GM21786 (cell line): ENCODE data around the gene PNRC1.
"Not testable (repeated sequence)": the region's sequence is repeated elsewhere in the genome, so short reads cannot be mapped to it uniquely, and the experiment has no call there.

Source experiments
- ATAC-seq: cut with Tn5 transposase; IDR thresholded peaks from one replicate; pipeline ENCODE4 v1.9.1; 2021; ENCODE audit not compliant: unreplicated experiment

PNRC1 gene

DNA sequence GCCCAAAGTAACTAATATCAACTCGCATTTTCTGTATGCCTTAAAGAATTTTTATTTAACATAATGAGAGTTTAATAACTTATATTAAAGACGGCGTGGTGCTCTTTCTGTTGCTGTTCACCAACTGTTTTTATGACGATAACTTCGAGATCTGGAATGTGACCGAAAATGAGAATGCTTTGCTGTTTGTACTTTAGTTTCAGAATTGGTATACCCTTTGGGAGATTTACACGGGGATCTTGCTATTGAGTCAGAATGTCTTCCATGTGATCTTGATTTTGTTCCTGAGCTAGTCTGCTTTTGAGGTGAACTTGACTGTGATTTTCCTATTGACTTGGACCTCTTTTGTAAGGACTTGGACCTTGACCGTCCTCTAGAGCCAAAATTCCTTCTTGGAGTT, 17.9 kb downstream of the PNRC1 start:
- ATAC-seq: no peak

DNA sequence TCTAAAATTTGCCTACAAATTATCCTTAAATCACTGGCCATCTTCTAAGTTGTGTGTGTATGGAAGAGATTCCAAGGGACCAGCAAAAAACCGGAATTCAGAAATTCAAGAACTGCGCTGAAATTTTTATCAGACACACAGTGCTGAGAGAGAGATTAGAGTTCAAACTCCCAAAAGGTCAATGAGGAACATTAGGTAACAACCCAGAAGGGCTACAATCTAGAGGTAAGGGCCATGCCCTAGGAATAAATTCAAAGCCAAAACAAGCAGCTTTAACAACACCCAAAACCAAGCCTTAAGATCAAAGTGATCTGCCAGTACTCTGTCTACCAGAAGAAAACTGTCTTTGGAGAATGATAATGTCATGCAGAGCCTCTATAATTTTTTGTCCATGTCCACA, 19.6 kb downstream of the PNRC1 start:
- ATAC-seq: no peak

DNA sequence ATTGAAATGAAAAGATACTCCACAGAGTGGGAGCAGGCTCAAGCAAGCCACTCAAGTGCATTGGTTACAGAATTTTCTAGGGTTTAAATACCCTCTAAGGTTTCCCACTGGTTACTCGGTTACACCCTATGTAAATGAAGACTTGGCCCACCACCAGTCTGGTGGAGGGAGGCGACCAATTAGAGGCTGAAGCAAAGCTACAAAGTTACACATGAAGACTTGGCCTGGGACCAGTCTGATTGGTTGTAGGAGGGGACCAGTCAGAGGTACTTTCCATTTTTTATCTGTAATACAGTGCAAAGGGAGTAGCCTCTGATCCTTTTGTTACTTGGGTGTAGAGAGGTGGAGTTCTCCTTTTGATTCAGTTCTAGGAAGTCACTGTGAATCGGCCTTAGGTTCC, 29.7 kb downstream of the PNRC1 start:
- no peak for ATAC-seq

DNA sequence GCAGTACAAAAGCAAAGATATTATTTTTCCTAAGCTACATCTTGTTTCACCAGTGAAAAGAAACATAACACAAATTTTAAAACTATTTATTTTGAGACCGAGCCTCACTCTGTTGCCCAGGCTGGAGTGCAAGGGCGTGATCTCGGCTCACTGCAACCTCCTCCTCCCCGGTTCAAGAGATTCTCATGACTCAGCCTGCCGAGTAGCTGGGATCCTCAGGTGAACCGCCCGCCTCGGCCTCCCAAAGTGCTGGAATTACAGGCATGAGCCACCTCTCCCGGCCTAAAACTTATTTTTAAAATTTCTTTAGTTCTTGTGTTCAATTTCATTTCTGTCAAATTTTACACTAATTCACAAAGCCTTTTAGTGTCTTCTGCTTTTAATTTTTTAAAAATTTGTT, 31.4 kb downstream of the PNRC1 start:
- no peak for ATAC-seq

DNA sequence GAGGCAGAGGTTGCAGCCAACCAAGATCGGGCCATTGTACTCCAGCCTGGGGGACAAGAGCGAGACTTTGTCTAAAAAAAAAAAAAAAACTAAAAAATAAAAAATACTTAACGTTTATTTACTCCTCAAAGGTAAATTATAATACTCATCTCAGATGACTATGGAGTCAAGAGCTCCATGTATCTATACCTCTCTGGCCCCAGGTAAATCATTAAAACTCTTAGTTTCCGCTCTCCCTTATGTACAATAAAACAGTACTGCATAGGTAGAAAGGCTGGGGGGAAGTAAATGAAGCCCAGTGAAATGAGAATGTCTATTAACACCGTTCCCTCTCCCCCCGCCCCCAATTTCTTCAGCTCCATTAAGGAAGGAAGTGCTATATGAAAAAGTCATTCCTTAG, 36.2 kb downstream of the PNRC1 start:
- no peak for ATAC-seq

DNA sequence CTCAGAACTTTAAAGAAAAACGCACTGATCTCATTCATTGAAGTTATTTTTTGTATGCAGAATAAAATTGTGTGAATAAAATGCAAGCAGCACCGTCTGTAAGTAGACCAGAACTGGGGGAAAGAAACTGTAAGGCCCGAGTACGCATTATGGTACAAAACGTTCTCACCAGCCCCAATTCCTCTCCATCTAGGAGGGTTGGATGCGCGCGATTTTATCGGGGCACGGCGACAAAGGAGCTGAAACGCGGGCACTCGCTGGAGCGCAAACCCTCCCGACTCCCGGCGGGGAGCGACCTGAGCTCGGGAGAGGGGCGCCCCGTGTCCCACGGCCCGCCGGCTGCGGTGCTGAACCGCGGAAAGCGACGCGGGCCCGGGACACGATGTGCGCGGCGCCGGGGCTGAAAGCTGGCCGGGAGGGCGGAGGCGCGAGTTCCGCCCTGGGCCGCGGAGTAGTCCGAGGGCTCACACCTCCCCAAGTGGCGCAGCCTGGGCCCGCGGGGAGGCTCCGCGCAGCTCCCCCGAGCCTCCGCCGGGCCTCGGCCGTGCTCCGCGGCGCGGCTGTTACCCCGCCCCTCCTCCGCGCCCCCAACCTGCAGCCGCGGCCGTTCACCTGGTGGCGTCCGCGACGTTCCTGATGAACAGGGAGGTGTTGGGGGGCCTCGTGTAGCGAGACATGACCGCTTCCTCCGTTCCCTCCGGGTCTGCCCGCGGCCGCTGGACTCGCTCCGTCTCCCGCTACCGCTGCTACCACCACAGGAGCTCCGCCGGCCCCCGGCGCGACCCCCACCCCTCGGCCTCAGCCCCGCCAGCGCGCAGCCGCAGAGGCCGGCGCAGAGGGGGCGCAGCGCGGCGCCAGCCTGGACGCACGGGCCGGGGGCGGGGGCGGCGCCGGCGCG, 36.9 kb downstream of the PNRC1 start, which contains the start of gene SRSF12:
TSS of gene SRSF12 (minus strand) at position 861 of the 898 bp plus-strand sequence. CDS start at position 677, 184 bp downstream.
- no peak for ATAC-seq

DNA sequence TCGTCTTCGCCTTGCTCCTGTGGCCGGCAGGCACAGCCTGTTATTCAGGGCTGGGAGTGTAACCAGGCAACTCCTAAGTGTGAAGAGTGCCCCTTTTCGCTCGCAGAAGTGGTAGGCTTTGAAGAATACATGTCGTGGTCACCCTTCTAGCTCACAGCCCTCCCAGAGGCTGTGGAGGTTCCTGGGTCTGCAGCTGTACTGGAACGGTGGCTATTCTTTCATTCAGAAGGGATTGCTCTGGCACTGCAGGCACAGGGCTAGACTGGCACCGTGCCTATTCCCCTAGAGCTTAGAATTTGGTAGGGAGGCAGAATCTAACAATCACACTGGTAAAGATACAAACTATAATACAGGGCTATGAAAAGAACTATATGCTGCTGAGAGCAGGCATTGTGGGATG, 38.4 kb downstream of the PNRC1 start:
- no peak for ATAC-seq

DNA sequence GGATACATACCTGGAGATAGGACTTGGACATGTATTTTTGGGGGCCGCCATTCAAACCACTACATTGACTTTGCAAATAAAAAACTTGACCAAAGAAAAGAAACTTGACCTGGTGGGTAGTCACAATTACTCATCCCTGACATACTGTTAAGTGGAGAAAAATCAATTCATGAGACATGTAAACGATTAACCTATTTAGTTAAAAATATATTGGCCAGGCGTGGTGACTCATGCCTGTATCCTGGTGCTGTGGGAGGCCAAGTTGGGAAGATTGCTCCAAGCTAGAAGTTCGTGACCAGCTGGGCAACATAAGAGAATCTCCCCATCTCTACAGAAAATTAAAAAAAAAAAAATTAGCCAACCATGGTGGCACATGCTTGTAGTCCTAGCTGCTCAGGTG, 39.8 kb downstream of the PNRC1 start:
- ATAC-seq: no peak

DNA sequence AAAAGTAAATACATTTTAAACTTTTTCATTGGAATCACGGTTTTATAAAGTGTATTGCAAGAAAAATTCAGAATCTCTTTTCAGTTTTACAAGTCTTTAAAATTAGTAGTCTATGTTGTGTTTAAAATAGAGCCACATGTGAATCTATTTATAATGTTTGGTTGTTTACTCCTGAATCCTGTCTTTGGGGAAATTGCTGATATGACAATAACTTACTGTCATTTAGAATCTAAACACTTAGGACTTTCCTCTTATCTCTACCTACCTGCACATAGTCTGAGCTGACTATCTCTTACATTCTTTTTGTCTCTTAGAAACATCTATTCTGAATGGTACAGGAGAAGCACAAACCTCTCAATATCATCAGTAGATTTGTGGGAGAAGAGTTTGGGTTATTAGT, 41.4 kb downstream of the PNRC1 start:
- ATAC-seq: no peak

DNA sequence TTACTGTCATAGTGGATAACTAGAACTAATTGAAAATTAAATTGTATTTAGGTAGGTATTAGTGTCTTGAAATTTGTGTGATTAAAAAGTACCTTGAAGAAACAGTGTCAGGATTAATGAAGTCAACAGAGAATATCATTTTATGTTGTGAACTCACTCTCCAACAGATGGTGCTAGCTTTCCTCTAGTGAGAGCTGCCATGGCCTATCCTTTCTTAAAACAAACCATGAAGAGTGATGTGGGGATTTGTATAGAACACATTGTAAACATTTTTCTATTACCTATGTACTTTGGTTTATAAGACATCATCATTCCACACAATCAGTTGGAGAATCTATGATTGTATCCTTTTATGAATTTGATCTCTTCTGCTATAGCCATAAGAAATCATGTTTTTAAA, 42.1 kb downstream of the PNRC1 start:
- no peak for ATAC-seq

DNA sequence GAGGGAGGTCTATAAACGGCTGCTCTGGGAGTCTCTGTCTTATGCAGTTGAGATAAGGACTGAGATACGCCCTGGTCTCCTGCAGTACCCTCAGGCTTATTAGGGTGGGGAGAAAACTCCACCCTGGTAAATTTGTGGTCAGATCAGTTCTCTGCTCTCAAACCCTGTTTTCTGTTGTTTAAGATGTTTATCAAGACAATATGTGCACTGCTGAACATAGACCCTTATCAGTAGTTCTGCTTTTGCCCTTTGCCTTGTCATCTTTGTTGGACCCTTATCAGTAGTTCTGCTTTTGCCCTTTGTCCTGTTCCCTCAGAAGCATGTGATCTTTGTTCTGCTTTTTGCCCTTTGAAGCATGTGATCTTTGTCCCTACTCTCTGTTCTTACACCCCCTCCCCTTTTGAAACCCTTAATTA, 47.7 kb downstream of the PNRC1 start:
- not testable (repeated sequence) for ATAC-seq

DNA sequence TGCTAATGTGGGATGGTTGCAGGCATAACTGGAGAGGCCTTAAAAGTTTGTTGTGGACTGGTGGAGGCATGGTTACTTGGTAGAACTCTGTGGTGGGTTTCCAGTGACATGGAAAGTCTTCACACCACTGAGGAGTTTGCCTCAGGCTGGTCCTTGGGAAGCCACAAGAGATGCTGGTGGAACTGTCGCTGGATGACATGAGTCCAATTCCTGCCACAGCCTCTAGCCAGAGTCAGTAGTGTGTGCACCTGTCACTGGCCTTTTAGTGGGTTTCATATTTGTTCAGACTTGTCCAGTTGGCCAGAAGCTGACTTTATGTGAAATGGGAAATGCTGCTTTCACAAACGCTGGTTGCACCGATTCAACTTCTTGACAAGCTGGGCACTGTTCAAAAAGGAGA, 51.0 kb downstream of the PNRC1 start:
- no peak for ATAC-seq

DNA sequence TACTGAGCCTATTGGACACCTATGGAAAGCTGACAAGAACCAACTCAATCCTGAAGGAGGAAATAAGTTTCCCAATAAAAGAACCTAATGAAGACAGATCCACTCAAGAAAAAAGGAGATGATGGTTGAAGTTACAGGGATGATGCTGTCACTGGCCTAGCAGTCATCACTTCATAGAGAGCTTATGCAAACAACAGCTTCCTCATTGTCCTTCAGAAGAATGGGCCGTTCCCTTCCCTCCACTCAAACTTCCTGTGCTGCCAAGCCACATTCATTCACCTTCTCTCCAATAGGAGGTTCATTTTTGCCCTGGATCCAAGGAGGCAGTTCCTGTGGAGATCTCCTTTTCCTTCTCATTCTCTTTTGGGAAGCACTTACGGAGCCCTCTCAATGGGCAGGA, 51.5 kb downstream of the PNRC1 start:
- no peak for ATAC-seq

DNA sequence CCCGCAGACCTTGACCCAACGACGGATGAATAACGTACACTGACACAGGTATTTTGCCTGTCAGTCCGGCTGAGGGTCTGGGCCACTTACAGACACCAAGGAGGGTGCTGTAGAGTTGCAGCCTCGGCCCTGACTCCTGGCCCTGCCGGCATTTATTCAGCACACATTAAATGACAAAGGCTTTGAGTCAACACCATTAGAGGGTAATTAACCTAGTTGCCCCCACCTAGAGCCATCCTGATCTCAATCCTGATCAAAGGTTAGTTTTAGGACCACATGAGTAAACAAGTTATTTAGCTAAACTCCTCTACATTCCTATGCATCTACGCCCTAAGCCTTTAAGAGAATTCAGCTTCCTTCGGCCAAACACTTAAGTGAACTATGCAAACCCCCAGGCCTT, 53.4 kb downstream of the PNRC1 start:
- ATAC-seq: no peak

DNA sequence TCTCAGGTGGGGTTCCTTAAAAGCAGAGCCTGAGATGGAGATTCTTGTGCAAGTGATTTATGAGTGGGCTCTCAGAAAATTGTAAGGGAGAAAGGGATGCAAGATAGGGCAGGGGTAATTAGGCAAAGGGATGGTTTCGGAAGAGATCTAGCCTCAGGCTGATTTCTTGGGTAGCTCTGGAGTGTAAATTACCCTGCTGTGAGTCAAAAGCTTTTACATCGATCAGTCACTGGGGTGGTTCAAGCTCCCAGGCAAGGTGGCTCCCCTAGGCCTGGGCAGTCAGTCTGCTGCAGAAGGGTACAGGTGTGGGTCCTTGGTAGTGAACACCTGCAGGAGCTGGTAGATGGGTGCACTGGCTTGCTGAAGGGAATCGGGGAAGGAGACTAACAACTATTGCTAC, 54.2 kb downstream of the PNRC1 start:
- no peak for ATAC-seq
